BE2C (cell line): ENCODE measurements around the gene MISP.

Source experiments
- DNase-seq: peaks from one replicate; pipeline ENCODE4 v3.0.0-alpha.2; 2020
- H3K27me3 ChIP-seq: fragments of 250-450 bp; sonication (Bioruptor Pico); 2 replicates; pipeline ENCODE4 v1.5.1; 2020; ENCODE audit warnings: mild to moderate bottlenecking
- H3K36me3 ChIP-seq: fragments of 250-450 bp; sonication (Bioruptor Pico); 2 replicates; pipeline ENCODE4 v1.5.1; 2020; ENCODE audit warnings: mild to moderate bottlenecking
- H3K4me1 ChIP-seq: fragments of 250-450 bp; sonication (Bioruptor Pico); 2 replicates; pipeline ENCODE4 v1.5.1; 2020
- H3K4me3 ChIP-seq: 2 replicates; pipeline ENCODE4 v1.5.1; 2011; ENCODE audit warnings: low read depth, low read length
- H3K9me3 ChIP-seq: fragments of 250-450 bp; sonication (Bioruptor Pico); 2 replicates; pipeline ENCODE4 v1.5.1; 2020
- CTCF ChIP-seq: IDR thresholded peaks from 2 replicates; pipeline ENCODE4 v1.5.1; 2012; ENCODE audit warnings: mild to moderate bottlenecking, low read depth, low read length

The MISP gene

DNA sequence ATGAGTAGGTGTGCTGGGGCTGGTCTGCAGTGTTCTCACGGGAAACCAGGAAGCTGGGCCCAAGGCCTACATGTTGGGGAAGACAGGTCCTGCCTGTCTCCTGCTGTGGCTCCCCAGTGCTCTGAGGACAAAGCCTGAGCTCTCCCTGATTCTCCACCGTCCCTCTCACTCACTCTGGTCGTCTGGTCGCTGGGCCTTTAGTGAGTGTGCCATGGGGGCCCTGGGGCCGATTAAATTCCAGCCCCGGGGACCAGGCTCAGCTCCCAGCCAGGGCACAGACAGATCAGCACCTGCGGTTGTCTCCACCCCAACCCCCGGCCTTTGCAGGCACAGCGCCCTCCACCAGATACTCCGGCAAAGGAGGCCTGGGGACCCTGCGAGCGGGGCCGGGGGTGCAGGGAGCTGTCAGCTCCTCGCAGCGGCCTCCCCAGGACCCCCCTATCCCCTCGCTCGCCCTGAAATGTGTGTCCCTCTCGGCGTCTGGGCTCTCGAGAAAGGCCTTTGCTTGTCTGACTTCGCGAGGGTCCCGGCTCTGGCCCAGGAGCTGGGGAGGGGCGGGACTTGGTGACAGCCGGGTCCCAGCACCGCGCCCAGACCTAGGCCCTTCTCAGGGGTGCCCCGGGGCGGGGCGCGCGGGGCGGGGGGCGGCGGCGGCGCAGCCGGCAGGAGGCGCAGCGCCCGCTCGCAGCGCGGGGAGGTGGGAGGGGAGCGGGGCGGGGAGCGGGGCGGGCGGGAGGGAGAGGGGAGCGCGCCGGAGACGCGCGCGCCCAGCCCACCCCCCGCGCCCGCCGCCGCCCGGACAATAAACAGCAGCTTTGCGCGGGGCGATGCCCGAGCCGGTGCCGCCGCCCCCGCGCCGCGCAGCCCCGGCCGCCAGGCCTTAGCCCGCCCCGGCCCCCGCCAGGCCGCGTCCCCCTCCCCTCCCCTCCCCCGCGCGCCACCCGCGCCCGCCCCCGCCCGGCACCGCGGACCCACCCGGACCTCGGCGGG lies 42.5 kb upstream of the MISP start, which contains the start of gene PALM:
PALM (plus strand) TSS at position 782 of the 990 bp plus-strand sequence. CDS start 212 bp downstream, outside the sequence.
- Histone ChIP-seq H3K9me3 (peaks cover 2% of the 10 kb centered on the region; the same call in 1 of the 2 replicates), H3K27me3 (peaks cover 4% of the 10 kb centered on the region; the same call in 1 of the 2 replicates), H3K4me1 (peaks cover 3% of the 10 kb centered on the region), H3K4me3 (peak within 1 kb of the TSS; percentile 48), H3K36me3 (no peaks in the 10 kb centered on the region)
- peak; percentile 61 for DNase-seq
- no peak for TF ChIP-seq CTCF

- Histone ChIP-seq H3K36me3 (no peaks in the 10 kb centered on the region), H3K4me1 (peaks cover under 1% of the 10 kb centered on the region), H3K4me3 (peak overlapping the region; percentile 48), H3K27me3 (peaks cover 4% of the 10 kb centered on the region; the same call in 1 of the 2 replicates), H3K9me3 (peaks cover under 1% of the 10 kb centered on the region; the same call in 1 of the 2 replicates)
- TF ChIP-seq CTCF, result no peak
- no peak for DNase-seq
Measured at GRCh38 chr19:709196-709964, 41.5 kb upstream of the MISP start.

- no peaks in the 10 kb centered on the region for H3K36me3 ChIP-seq
- H3K4me3 ChIP-seq, result peak overlapping the region; percentile 48
- no peak for DNase-seq
- no peaks in the 10 kb centered on the region for H3K9me3 ChIP-seq
- peaks cover 4% of the 10 kb centered on the region; the same call in 1 of the 2 replicates for H3K27me3 ChIP-seq
- no peak for TF ChIP-seq CTCF
- H3K4me1 ChIP-seq, result no peaks in the 10 kb centered on the region; the same call in 1 of the 2 replicates
Measured at GRCh38 chr19:709965-710571, 40.8 kb upstream of the MISP start.

DNA sequence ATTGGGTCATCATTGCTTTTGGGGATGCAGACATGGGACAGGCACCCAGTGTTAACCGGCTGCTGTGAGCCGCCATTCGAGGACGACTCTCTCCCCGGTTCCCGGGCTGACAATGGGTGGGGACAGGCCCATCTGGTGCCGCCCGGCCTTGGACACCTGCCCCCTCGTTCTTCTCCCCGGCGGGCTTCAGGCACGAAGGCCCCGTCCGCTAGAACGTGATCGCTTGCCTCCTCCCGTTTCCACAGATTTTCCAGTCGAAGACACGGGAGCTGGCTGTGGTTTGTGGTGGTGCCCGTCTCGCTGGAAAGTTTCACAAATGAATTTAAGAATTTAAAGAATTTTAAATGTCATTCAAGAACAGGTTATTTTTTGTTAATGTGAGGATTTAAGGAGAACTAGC lies 40.1 kb upstream of the MISP start:
- Histone ChIP-seq H3K27me3 (peaks cover 4% of the 10 kb centered on the region; the same call in 1 of the 2 replicates), H3K4me1 (no peaks in the 10 kb centered on the region; the same call in 1 of the 2 replicates), H3K4me3 (no peak overlapping the region), H3K36me3 (no peaks in the 10 kb centered on the region), H3K9me3 (no peaks in the 10 kb centered on the region)
- no peak for TF ChIP-seq CTCF
- DNase-seq, result no peak

GRCh38 chr19:711254-711653 lies 39.7 kb upstream of the MISP start:
- Histone ChIP-seq H3K4me3 (no peak overlapping the region), H3K4me1 (no peaks in the 10 kb centered on the region; the same call in 1 of the 2 replicates), H3K9me3 (no peaks in the 10 kb centered on the region), H3K36me3 (no peaks in the 10 kb centered on the region), H3K27me3 (peaks cover 4% of the 10 kb centered on the region; the same call in 1 of the 2 replicates)
- DNase-seq, result no peak
- TF ChIP-seq CTCF, result no peak
